AG04450 (cell line): Measurements from ENCODE around the gene FYN. TPM values are rescaled to one million over a fixed set of nuclear protein-coding genes. Genes with fewer than 3 reads are reported as not detected.
A peak's percentile ranks its signal among the peaks of the same experiment; 100 is the strongest.

ENCODE experiments used
- CTCF ChIA-PET: fragments of 300-600, 350-600 bp; formaldehyde crosslinking; extraction: SDS; loops from one replicate; lab custom pipeline; 2022; ENCODE audit warnings: antibody characterized with exemption, inconsistent platforms; lab: Charles Lee
- POLR2A ChIA-PET: fragments of 350-600 bp; formaldehyde crosslinking; extraction: SDS; loops from one replicate; lab custom pipeline; 2021; ENCODE audit warnings: antibody characterized with exemption, inconsistent platforms; lab: Yijun Ruan, JAX
- DNase-seq: peaks from one replicate; pipeline ENCODE4 v3.0.0-alpha.2; 2011; ENCODE audit warnings: low read depth, low spot score
- H3K27ac ChIP-seq: one replicate; pipeline ENCODE4 v1.5.1; 2012; ENCODE audit warnings: low read depth, low read length, control low read depth
- H3K27me3 ChIP-seq: one replicate; pipeline ENCODE4 v1.6.0; 2012; ENCODE audit warnings: low read length; ENCODE audit not compliant: control insufficient read depth, insufficient read depth
- H3K4me3 ChIP-seq: 2 replicates; pipeline ENCODE4 v1.5.1; 2011; ENCODE audit warnings: mild to moderate bottlenecking, low read depth, low read length, control low read depth
- H3K9me3 ChIP-seq: 2 replicates; pipeline ENCODE4 v1.5.1; 2012; ENCODE audit warnings: low read length; ENCODE audit not compliant: control insufficient read depth, insufficient read depth
- polyA minus RNA-seq: library from RNA; depleted of rRNA, polyadenylated mRNA; stranded (reverse); fragments of >200 nt; gene quantifications from 2 replicates; pipeline ENCODE4 v1.2.3, GENCODE V29; 2011; rRNA and poly(A)+ RNA removed
- polyA plus RNA-seq: library from polyadenylated mRNA; depleted of rRNA; stranded (reverse); fragments of >200 nt; gene quantifications from 2 replicates; pipeline ENCODE4 v1.2.3, GENCODE V29; 2011; rRNA removed
- TF ChIP-seq, protein P1 (sequence below): IDR thresholded peaks from 2 replicates; pipeline ENCODE4 v1.5.1; 2011; ENCODE audit warnings: low read depth, low read length, control low read depth, inconsistent platforms

Gene FYN
- polyA plus RNA-seq (25.2 and 29.0 TPM in 2 replicates), polyA minus RNA-seq (38.5 and 48.9 TPM in 2 replicates)

DNA sequence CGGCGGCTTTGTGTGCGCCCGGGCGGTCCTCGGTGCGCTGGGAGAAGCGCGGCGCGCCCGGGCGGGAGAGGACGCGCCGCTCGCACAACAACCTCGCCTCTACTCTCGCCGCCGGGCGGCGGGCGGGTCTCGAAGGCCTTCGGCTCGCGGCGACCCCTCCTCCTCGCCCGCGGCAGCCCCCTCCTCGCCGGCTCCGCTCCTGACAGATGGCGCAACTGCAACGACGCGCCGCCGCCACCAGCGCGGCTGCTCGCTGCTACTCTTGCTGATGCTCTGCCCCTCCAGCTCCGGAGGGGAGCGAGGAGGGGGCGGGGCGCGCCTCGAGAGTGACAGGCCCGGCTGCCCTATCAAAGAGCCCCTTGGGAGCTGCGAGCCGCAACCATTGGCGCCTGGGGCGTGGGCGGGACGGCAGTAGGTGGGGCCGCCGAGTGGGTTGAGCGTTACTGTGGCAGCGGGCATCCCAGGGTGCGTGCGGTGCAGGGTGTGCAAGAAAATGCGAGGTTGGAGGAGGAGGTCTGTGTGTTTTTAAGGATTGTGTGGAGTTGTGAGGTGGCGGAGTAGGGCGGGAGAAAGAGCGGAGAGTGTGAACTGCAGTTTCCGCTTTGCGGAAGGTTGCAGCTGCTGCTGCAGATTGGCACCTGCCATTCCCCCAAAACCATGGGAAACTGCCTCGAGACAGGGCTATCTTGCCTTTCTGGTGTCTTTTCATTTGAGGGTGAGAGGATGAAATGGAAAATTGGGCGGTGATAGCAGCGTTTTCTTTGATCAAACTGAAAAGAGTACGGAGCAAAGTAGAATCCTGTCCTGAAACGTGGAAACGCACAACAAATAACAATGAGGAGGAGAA is at the start of gene FYN:
Gene FYN (minus strand): TSS at position 275 of the 847 bp plus-strand sequence. CDS start 153,401 bp downstream, outside the sequence.
- POLR2A ChIA-PET, result interaction anchor here (0.7 kb wide), 1 partner anchor 169 kb away, joined by 3 read pairs; no protein-coding TSS in a partner anchor
- CTCF ChIA-PET, result interaction anchor here (1.0 to 1.1 kb wide), 2 partner anchors 65 to 170 kb away, joined by 3 to 4 read pairs; no protein-coding TSS in a partner anchor
- TF ChIP-seq, protein P1, sequence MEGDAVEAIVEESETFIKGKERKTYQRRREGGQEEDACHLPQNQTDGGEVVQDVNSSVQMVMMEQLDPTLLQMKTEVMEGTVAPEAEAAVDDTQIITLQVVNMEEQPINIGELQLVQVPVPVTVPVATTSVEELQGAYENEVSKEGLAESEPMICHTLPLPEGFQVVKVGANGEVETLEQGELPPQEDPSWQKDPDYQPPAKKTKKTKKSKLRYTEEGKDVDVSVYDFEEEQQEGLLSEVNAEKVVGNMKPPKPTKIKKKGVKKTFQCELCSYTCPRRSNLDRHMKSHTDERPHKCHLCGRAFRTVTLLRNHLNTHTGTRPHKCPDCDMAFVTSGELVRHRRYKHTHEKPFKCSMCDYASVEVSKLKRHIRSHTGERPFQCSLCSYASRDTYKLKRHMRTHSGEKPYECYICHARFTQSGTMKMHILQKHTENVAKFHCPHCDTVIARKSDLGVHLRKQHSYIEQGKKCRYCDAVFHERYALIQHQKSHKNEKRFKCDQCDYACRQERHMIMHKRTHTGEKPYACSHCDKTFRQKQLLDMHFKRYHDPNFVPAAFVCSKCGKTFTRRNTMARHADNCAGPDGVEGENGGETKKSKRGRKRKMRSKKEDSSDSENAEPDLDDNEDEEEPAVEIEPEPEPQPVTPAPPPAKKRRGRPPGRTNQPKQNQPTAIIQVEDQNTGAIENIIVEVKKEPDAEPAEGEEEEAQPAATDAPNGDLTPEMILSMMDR, result peak; percentile 41
- peak within 1 kb of the TSS; percentile 76 for H3K4me3 ChIP-seq
- H3K9me3 ChIP-seq, result no peaks in the 10 kb centered on the region
- peaks cover 9% of the 10 kb centered on the region for H3K27me3 ChIP-seq
- no peak within 1 kb of the TSS for H3K27ac ChIP-seq
- DNase-seq, result peak; percentile 79

DNA sequence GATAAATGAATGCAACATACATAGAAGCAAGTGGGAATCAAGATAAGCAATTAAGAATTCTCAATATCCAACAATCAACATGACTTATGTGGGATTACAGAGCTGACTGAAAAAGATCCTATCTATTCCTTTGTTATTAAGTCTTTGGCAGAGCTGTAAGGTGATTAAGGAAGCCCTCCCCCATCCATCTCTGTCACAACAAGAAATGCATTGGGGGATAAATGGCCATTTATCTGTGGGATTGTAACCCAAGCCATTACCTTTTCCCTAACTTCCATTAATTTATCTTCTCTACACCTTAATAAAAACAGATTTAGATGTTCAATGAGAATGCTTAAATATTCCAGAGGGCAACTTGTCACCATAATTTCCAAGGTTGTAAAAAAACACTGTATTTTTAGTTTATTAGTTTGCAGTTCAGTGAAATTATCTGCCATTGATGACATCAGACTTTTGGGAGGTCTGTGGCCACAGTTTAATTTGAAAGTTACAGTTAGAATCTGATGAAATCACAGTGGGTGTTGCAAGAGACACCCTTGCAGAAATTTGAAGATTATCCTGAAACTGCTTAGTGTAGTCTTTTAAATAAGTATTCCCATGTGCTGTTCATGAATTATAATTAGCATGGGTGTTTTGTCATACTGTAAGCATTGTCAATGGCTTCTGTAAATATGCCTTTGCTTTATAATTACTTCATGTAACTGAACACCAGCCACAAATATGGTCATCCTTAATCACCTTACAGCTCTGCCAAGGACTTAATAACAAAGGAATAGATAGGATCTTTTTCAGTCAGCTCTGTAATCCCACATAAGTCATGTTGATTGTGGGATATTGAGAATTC is 49.4 kb upstream of the FYN start:
- H3K9me3 ChIP-seq, result no peaks in the 10 kb centered on the region
- H3K27me3 ChIP-seq, result no peaks in the 10 kb centered on the region
- TF ChIP-seq, protein P1, result no peak
- ChIA-PET CTCF (interaction anchor here (1.0 kb wide), 1 partner anchor 25 kb away, joined by 3 read pairs; no protein-coding TSS in a partner anchor), POLR2A (no interaction called here)
- no peak overlapping the region for H3K27ac ChIP-seq
- DNase-seq, result no peak
- H3K4me3 ChIP-seq, result no peak overlapping the region

DNA sequence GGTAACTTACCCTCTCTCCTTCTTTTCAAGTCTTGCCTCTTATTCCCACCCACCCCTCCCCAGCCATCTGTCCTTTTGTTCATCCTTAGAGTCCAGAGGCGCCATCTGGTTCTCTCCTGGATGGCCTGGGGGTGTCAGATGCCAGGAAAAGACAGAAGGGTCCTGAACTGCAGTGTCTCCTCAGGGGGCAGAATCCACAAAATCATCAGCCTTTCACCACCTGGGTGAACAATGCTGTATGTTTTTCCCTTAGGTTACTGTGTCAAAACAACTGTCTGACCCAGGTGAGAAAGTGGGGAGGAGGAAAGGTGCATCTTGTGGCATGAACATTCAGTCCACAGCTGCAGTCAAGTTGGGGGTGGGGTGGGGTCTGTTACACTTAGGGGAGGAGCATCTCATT is 47.9 kb upstream of the FYN start:
- CTCF ChIA-PET, result interaction anchor here (0.9 kb wide), 1 partner anchor 21 kb away, joined by 3 read pairs; no protein-coding TSS in a partner anchor
- POLR2A ChIA-PET, result no interaction called here
- Histone ChIP-seq H3K27ac (no peak overlapping the region), H3K4me3 (no peak overlapping the region), H3K27me3 (no peaks in the 10 kb centered on the region), H3K9me3 (no peaks in the 10 kb centered on the region)
- TF ChIP-seq, protein P1, result no peak
- no peak for DNase-seq

DNA sequence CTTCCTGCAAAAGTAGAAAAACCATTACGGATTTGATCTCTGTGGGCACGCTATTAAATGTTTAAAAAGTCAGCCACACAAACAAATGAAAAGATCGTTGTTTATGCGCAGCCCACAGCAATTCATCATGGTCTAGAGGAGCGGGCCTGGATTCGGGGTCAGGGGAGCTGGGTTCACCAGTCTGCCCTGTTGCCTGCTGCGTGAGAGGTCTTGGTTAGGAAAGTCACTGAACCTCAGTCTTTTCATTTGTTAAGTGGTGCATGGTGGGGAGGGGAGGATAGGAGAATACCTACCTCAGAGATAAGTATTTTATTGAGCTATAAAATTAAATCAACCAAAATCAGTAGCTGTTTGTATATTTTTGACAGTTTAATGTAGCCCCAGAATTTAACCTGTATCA is 47.3 kb upstream of the FYN start:
- POLR2A ChIA-PET, result no interaction called here
- CTCF ChIA-PET, result interaction anchor here (0.9 to 1.0 kb wide), 2 partner anchors 21 to 200 kb away, joined by 3 read pairs; no protein-coding TSS in a partner anchor
- Histone ChIP-seq H3K27me3 (no peaks in the 10 kb centered on the region), H3K4me3 (no peak overlapping the region), H3K27ac (no peak overlapping the region), H3K9me3 (no peaks in the 10 kb centered on the region)
- DNase-seq, result no peak
- TF ChIP-seq, protein P1, result no peak
